Measurements from ENCODE around the gene FGF18.
"Not testable (repeated sequence)": the region's sequence is repeated elsewhere in the genome, so short reads cannot be mapped to it uniquely, and the experiment has no call there.

The FGF18 gene

DNA sequence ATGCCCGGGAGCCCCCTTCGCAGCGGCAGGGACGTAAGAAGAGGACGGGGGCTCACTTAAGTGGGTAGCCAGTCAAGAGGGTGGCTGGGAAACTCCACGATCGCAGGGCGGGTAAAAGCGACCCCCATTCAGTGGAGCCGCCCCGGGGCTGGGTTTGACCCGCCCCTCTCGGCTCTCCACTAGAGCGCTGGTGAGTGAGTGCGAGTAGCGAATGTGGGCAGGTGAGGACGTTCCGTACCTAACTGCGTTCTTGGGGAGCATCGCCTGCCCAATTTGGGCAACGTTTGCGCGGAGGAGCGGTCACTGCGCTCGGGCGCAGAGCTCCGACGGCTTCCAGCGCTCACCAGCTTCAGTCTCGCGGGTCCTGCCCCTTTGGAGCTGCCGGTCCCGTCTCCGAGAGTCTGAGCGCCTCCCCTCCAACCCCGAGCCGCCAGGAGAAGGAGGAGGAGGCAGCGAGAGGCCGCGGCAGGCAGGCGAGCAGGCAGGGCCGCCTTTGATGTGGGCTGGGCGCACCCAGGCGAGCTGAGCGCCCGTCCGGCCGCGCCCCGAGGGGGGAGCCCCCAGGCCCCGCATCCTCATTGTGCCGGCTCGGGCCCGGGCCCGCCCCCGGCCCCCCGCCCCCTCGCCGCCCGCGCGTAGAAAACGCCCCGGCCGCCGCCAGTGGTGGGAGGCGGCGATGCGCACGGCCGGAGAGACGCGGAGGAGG is at the start of gene FGF18:
Gene FGF18 (plus strand): TSS at position 666 of the 706 bp plus-strand sequence. CDS start 553 bp downstream, outside the sequence.
- peak; percentile 36 for DNase-seq

DNA sequence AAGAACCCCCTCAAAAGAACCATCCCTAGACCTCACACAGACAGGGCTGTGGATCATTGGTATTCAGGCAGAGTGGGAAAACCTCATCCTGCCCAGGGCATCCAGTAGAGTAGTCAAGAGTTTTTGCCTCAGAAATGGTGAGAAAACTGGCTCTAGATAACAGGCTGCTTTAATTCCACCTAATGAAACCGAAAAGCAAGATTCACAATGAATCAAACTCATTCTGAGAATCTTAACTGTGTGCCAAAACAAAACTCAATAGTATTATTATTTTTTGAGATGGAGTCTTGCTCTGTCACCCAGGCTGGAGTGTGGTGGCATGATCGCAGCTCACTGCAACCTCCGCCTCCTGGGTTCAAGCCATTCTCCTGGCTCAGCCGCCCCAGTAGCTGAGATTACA is 49.5 kb upstream of the FGF18 start:
- DNase-seq = no peak

- not testable (repeated sequence) for DNase-seq
Measured at GRCh38 chr5:171370881-171371280, 48.6 kb upstream of the FGF18 start.

DNA sequence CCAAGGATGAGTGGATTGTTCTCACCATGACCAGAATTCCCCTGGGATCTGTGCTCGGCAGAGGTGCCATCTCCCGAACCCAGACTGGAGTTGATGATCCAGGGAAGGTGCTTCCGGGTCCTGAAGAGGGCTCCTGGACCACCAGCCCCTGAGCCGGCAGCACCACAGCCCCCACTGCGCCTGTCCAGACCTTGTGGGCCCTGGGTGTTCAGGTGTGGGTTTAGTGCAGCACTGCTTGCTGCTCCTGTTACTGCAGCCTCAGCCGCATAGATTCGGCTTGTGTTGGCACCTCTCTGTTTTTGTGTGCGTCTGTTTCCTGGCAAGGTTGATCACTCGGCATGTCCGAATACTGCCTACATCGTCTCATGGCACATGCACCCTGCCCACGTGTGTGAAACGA is 48.1 kb upstream of the FGF18 start:
- no peak for DNase-seq

- no peak for DNase-seq
Measured at GRCh38 chr5:171379961-171380360, 39.5 kb upstream of the FGF18 start.

GRCh38 chr5:171384416-171384815 is 35.0 kb upstream of the FGF18 start:
- not testable (repeated sequence) for DNase-seq

DNA sequence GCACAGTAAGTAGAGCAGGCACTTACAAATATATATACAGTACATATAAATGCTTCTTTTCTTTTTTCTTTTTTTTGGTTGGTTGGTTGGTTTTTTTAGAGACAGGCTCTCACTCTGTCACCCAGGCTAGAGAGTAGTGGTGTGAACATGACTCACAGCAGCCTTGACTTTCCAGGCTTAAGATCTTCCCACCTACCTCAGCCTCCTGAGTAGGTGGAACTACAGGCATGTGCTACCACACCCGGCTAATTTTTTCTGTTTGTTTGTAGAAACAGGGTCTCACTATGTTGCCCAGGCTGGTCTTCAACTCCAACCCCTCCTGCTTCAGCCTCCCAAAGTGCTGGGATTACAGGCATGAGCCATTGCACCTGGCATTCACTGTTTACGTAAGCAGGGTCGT is 34.4 kb upstream of the FGF18 start:
- not testable (repeated sequence) for DNase-seq

- DNase-seq = no peak
Measured at GRCh38 chr5:171386006-171386671, 33.3 kb upstream of the FGF18 start.

DNA sequence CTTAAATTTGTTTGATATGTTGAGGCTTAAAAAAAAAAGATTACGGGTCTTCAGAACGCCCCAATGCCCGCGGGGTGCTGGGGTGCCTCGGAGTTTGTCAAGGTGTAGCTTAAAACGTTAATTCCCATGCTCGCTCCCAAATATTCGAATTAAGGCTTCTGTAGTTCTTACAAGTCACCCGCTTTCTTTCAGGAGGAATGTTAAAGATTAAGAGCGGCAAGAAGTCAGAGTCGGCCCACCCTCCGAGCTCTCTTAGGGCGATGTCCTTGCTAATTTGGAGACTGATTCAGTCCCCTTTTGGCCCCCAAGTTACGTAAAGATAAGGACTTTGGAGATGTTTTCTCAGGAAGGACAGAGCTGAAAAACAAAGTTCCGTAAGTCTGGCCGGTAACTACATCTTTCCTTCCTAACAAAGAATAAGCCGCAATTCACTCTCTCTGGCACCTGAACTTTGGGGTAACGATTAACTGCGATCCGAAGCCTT is 32.5 kb upstream of the FGF18 start:
- no peak for DNase-seq

DNA sequence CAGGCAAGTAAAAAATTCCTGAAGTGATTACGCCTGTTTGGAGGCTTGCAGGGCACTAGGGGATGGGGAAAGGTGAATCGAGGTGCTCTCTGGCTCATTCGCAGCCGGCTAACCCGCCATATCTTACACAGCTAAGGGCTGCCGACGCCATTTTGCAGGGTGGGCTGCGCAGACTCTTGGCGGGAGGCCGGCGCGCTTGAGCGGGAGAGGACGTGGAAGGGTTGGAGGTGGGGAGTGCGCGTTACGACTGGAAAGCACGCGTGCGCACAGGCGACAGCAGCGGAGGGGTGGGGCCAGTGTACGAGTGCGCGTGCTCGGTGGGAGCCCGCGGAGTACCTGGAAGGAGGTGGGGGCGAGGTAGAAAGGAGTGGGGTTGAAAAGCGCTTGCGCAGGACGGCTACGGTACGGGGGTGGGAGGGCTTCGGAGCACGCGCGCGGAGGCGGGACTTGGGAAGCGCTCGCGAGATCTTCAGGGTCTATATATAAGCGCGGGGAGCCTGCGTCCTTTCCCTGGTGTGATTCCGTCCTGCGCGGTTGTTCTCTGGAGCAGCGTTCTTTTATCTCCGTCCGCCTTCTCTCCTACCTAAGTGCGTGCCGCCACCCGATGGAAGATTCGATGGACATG is 32.0 kb upstream of the FGF18 start, which contains the start of gene NPM1:
Gene NPM1 (plus strand): TSS at position 505 of the 625 bp plus-strand sequence. CDS start 100 bp downstream, at position 605.
- peak; percentile 99 for DNase-seq

DNA sequence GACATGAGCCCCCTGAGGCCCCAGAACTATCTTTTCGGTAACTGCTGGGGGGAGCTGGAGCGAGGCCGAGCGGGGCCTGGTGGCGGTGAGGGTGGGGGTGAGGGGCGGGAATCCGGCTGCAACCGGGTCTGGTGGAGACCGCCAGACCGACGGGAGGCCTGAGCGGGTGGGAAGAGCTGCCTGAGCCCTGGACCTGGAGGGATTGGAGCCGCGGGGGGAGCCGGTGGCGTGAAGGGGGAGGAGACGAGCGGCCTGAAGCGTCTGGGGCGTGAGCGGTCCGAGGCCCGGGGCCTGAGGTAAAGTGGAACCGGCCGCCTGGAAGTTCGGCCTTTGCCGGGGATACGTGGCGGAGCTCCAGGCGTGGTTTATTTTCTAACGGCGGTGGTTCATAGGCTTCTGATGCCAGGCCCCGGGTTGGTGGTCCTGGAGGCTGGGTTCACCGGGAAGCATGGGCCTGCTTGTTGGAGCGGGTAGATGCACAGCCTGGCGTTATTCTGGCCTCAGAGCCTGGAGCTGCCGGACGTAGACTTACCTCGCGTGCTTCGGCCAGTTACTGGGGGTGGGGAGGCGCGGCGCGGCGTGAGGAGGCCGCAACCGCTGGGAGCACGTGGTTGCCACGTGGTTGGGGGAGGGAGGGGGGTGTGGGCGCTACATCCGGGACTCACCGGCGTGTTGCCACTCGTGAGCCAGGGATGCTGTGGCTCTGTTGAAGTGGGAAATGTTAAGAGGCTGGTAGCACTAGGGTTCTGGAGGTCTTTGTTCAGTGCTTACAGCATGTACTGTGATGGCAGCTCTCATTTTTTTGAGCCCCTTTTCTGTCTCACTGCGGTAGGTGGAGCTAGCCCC is 31.3 kb upstream of the FGF18 start:
- peak; percentile 86 for DNase-seq

- DNase-seq = peak; percentile 27
Measured at GRCh38 chr5:171388816-171389168, 30.7 kb upstream of the FGF18 start.

- peak; percentile 34 for DNase-seq
Measured at GRCh38 chr5:171390883-171391677, 28.4 kb upstream of the FGF18 start.

- no peak for DNase-seq
Measured at GRCh38 chr5:171391996-171392577, 27.4 kb upstream of the FGF18 start.

- no peak for DNase-seq
Measured at GRCh38 chr5:171392585-171393159, 26.8 kb upstream of the FGF18 start.

- DNase-seq = no peak
Measured at GRCh38 chr5:171395042-171395441, 24.4 kb upstream of the FGF18 start.

- not testable (repeated sequence) for DNase-seq
Measured at GRCh38 chr5:171396583-171396982, 22.9 kb upstream of the FGF18 start.

- no peak for DNase-seq
Measured at GRCh38 chr5:171397190-171397589, 22.3 kb upstream of the FGF18 start.

GRCh38 chr5:171397599-171397998 is 21.8 kb upstream of the FGF18 start:
- DNase-seq = no peak

DNA sequence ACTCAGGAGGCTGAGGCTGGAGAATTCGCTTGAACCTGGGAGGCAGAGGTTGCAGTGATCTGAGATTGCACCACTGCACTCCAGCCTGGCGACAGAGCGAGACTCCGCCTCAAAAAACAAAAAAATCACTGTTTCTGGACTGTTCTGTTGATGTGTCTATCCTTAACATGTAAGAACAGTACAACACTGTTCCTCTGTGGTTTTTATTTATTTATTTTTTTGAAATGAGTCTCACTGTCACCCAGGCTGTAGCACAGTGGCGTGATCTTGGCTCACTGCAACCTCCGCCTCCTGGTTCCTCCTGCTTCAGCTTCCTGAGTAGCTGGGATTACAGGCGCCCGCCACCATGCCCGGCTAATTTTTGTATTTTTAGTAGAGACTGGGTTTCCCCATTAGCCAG is 20.8 kb upstream of the FGF18 start:
- DNase-seq = not testable (repeated sequence)

DNA sequence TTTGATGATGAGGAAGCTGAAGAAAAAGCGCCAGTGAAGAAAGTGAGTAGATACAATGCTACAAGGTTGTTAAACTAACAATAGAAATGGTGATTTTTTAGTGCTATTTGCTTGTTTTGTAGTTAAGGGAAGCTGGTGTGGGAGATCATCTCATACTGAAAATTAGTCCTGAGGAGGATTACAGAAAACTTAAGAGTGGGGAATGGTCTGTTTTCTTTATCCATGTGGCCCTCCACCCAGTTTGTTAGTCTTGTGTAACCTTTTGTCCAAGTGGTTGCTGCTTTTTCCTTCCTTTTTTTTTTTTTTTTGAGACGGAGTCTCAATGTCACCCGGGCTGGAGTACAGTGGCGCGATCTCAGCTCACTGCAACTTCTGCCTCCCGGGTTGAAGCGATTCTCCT is 19.3 kb upstream of the FGF18 start:
- no peak for DNase-seq

Measured in CD4-positive, alpha-beta T cell treated with Interleukin-17A for 1 hour (primary cell).